ENCODE data around the gene HEPN1.

HEPN1 gene

DNA sequence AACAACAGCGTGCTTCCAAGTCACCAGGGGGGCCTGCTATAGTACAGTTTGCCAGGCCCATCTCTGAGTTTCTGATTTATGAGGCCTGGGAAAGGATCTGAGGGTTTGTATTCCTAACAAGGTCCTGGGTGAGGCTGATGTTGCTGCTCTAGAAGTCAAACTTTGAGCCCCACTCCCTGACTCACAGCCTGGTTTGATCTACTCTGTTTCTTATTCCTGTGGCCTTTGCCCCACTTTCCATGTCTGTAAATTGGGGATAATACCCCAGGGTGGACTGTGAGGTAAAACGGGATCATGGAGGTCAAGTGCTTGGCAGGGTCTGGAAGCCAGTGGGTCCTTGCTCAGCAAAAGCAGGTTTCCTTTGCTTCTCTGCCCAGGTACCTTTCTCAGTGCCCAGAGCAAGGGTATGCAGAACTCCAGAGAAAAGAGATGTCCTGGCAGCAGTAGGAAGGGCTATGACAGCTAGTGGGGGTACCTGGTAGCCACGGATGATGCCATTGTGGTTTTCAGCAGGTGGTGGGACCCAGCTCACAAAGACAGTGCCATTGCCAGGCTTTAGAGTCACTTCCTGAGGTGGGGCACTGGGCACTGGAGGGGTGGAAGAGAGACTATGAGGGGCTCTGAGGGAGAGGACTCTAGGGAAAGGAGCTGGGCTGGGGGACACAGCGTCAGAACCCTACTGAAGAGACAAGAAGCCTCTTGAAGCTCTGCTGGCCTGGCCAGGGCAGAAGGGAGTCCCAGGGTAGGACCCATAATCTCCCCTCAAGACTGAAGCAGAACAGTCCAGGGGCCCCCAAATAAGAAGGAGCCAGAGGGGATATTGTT lies 24.2 kb upstream of the HEPN1 start:
- Histone ChIP-seq H3K9ac (ENCODE audit: low read depth, low read length) (no peak overlapping the region), H3K27me3 (ENCODE audit: insufficient read depth, low read length) (peaks cover 11% of the 10 kb centered on the region; the same call in 1 of the 2 replicates), H3K36me3 (ENCODE audit: insufficient read depth, low read depth, low read length) (no peaks in the 10 kb centered on the region), H3K4me1 (ENCODE audit: insufficient read depth, low read length) (peaks cover 5% of the 10 kb centered on the region; the same call in 1 of the 2 replicates), H3K27ac (ENCODE audit: low read length) (no peak overlapping the region), H3K9me3 (ENCODE audit: insufficient read depth, low read depth, low read length) (no peaks in the 10 kb centered on the region), H3K4me3 (ENCODE audit: low read length) (no peak overlapping the region)

DNA sequence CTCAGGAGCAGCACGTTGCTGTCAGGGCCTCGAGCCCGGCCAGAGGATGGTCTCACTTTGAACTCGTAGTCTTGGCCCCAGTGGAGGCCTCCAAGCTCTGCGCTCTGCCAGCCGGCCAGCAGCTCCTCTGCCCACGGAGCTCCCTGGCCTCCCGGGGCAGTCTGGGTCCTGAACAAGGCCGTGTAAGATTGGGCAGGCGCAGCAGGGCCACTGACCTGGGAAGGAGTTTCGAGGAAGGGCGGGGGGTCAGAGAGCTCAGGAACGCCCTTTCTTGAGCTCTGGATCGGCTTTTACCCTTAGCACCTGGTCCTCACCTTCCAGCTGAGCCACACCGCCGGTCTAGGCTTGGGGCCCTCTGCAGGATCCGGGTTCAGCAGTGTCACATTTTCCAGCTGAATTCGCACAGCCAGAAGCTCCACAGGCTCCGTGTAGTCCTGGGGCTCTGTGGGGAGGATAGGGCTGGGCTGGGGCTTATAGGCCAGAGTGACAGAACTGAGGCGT lies 23.5 kb upstream of the HEPN1 start:
- Histone ChIP-seq H3K27ac (ENCODE audit: low read length) (no peak overlapping the region), H3K9me3 (ENCODE audit: insufficient read depth, low read depth, low read length) (no peaks in the 10 kb centered on the region), H3K27me3 (ENCODE audit: insufficient read depth, low read length) (peaks cover 15% of the 10 kb centered on the region), H3K4me1 (ENCODE audit: insufficient read depth, low read length) (peaks cover 8% of the 10 kb centered on the region), H3K4me3 (ENCODE audit: low read length) (no peak overlapping the region), H3K9ac (ENCODE audit: low read depth, low read length) (no peak overlapping the region), H3K36me3 (ENCODE audit: insufficient read depth, low read depth, low read length) (no peaks in the 10 kb centered on the region)

DNA sequence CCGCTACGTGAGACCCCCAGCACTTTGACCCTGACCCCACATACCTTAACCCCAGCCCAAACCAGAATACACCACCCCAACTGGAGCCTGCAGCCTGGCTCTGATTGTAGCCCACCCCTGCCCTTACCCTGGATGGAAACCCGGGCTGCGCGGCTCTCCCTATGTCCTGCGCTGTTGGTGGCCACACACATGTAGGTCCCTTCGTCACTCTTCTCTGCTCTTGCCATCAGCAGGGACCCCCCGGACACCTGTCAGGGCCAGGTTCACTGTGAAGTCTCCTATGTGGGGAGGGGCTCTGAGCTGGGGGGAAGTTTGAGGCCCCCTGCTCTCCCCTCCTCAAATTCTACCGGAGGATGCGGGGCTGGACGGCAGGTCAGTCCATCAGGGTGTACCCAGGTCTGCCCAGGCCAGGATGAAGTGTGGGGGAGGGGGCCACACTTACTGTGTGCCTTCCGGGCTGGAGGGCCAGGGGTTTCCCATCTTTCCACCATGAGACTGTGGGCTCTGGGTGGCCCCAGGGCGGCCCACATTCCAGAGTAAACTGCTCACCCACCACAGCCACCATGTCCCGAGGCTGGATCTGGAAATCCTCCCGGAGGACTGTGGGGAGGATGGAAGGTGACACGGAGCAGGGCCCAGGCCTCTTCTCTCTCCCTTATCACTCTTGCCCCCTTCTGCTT lies 22.8 kb upstream of the HEPN1 start:
- Histone ChIP-seq H3K9ac (ENCODE audit: low read depth, low read length) (no peak overlapping the region), H3K36me3 (ENCODE audit: insufficient read depth, low read depth, low read length) (no peaks in the 10 kb centered on the region), H3K27ac (ENCODE audit: low read length) (no peak overlapping the region), H3K27me3 (ENCODE audit: insufficient read depth, low read length) (peaks cover 22% of the 10 kb centered on the region), H3K9me3 (ENCODE audit: insufficient read depth, low read depth, low read length) (no peaks in the 10 kb centered on the region), H3K4me3 (ENCODE audit: low read length) (no peak overlapping the region), H3K4me1 (ENCODE audit: insufficient read depth, low read length) (peaks cover 8% of the 10 kb centered on the region)

DNA sequence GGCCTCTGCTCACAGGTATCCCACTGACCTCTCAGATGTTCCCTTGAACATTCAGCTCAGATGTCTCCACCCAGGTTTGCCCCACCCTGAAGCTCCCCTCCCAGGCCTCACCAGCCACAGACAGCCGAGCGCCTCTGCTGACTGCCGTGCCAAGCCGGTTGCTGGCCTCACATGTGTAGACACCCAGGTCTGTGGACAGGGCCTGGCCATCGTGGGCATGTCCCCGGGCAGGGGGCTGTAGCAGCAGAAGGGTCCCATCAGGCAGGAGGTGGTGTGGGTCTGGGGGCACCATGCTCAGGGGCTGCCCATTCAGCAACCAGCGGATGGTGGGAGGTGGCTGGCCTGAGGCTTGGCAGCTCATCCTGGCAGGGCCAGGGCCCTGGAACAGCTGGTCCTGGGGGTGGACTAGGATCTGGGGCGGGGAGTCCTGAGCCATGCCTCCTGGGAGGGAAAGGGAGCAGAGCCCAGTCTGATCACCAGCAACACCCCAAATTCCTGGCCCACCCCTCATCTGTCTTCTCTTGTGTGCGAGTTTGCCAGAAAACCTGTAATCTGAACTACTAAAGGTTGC lies 22.1 kb upstream of the HEPN1 start:
- H3K27me3 ChIP-seq (ENCODE audit: insufficient read depth, low read length), result peaks cover 27% of the 10 kb centered on the region
- no peaks in the 10 kb centered on the region for H3K36me3 ChIP-seq (ENCODE audit: insufficient read depth, low read depth, low read length)
- H3K9ac ChIP-seq (ENCODE audit: low read depth, low read length), result no peak overlapping the region
- H3K27ac ChIP-seq (ENCODE audit: low read length), result no peak overlapping the region
- no peaks in the 10 kb centered on the region for H3K9me3 ChIP-seq (ENCODE audit: insufficient read depth, low read depth, low read length)
- no peak overlapping the region for H3K4me3 ChIP-seq (ENCODE audit: low read length)
- peaks cover 8% of the 10 kb centered on the region for H3K4me1 ChIP-seq (ENCODE audit: insufficient read depth, low read length)

DNA sequence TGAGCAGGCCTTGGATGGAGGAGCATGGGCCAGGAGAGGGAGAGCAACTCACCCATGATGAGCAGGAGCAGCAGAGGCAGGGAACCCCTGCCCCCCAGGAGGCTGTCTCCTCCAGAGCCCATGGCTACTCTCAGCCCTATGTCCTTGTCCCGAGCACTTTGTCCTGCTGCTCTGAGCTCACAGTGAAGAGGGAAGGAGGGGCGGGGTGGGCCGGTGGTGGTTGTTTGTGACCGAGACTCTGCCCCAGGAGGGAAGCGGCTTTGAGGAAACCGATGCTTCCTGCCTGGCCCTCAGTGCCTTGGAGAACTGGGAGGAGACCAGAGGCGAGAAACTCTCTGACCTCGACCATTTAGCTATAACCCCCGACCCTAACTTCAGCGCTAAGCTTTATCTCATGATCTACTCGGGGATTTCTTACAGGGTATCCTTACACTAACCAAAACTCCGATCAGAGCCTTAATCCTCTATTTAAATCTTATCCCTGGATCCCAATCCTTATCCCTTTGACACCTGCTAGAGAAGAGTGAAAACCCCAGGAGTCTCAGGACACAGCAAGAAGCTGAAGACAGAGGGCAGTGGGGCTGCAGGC lies 21.3 kb upstream of the HEPN1 start, which contains the start of gene ROBO4:
Gene ROBO4, minus strand, starts transcription at position 192 of the 589 bp plus-strand sequence. Its CDS starts 70 bp downstream, at position 122.
- no peak within 1 kb of the TSS for H3K4me3 ChIP-seq (ENCODE audit: low read length)

DNA sequence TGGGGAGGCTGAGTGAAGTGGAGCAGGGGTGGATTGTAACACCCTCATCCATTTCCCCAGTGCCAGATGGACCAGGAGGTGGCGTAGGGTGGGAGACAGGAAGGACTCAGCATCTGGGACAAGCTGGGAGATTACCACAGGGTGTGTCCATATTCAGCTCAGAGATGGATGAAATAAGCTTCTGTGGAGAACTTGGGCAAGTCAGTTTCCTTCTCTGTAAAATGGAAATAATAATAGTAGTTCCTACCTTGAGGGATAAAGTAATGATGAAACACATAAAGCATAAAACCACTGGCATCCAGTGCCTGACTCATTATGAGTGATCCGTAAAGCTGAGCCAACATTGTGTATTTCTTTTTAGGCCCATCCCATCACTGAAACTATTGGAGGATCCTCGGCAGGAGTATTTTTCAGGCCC lies 20.8 kb upstream of the HEPN1 start:
- peaks cover 22% of the 10 kb centered on the region for H3K27me3 ChIP-seq (ENCODE audit: insufficient read depth, low read length)
- H3K9ac ChIP-seq (ENCODE audit: low read depth, low read length), result no peak overlapping the region
- no peak overlapping the region for H3K27ac ChIP-seq (ENCODE audit: low read length)
- no peaks in the 10 kb centered on the region for H3K9me3 ChIP-seq (ENCODE audit: insufficient read depth, low read depth, low read length)
- no peaks in the 10 kb centered on the region for H3K36me3 ChIP-seq (ENCODE audit: insufficient read depth, low read depth, low read length)
- H3K4me1 ChIP-seq (ENCODE audit: insufficient read depth, low read length), result peaks cover 8% of the 10 kb centered on the region
- no peak overlapping the region for H3K4me3 ChIP-seq (ENCODE audit: low read length)

More for the DNA sequence above, 21.3 kb upstream of the HEPN1 start, which contains the start of gene ROBO4:
- Histone ChIP-seq H3K9ac (ENCODE audit: low read depth, low read length) (no peak within 1 kb of the TSS), H3K27ac (ENCODE audit: low read length) (no peak within 1 kb of the TSS), H3K4me1 (ENCODE audit: insufficient read depth, low read length) (peaks cover 8% of the 10 kb centered on the region), H3K36me3 (ENCODE audit: insufficient read depth, low read depth, low read length) (no peaks in the 10 kb centered on the region), H3K9me3 (ENCODE audit: insufficient read depth, low read depth, low read length) (no peaks in the 10 kb centered on the region), H3K27me3 (ENCODE audit: insufficient read depth, low read length) (peaks cover 27% of the 10 kb centered on the region)

DNA sequence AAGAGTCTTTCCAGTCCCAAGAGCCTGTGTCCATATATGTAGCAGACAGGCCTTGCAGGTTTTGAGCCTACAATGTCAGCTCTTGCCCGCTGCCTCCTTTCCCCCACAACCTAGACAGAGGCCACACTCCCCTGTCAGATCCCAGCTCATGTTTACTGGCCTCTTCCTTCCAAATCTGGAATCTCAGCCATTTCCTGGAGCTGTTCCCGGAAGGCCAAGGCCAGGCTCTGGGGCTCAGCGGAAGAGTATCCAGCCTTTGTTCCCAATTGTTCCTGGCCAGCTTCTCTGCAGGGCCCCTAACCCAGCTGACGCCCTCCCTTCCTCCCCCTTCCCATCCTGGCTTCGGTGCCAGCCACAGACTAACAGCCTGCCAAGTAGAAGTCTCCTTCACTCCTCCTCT lies 20.3 kb upstream of the HEPN1 start:
- H3K27me3 ChIP-seq (ENCODE audit: insufficient read depth, low read length), result peaks cover 21% of the 10 kb centered on the region
- peaks cover 8% of the 10 kb centered on the region for H3K4me1 ChIP-seq (ENCODE audit: insufficient read depth, low read length)
- H3K36me3 ChIP-seq (ENCODE audit: insufficient read depth, low read depth, low read length), result no peaks in the 10 kb centered on the region
- H3K9ac ChIP-seq (ENCODE audit: low read depth, low read length), result no peak overlapping the region
- no peak overlapping the region for H3K4me3 ChIP-seq (ENCODE audit: low read length)
- H3K27ac ChIP-seq (ENCODE audit: low read length), result no peak overlapping the region
- H3K9me3 ChIP-seq (ENCODE audit: insufficient read depth, low read depth, low read length), result no peaks in the 10 kb centered on the region

DNA sequence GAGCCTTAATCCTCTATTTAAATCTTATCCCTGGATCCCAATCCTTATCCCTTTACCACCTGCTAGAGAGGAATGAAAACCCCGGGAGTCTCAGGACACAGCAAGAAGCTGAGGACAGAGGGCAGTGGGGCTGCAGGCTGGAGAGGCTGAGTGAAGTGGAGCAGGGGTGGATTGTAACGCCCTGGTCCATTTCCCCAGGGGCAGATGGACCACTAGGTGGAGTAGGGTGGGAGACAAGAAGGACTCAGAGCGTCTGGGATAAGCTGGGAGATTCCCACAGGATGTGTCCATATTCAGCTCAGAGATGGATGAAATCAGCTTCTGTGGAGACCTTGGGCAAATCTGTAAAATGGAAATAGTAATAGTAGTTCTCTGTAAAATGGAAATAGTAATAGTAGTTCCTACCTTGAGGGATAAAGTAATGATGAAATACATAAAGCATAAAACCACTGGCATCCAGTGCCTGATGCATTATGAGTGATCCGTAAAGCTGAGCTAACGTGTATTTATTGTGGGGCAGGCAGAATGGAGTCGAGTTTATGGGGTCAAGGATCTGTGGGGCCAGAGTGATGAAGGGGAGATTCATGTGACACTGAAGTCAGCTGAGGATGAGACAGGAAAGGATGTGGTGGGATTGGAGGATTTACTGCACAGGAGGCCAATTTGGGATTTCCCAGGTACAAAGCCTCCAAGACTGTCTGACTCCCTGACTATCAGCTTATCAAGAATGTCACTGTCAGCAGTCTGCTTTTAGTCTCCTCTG lies 19.5 kb upstream of the HEPN1 start:
- no peak overlapping the region for H3K9ac ChIP-seq (ENCODE audit: low read depth, low read length)
- peaks cover 8% of the 10 kb centered on the region for H3K4me1 ChIP-seq (ENCODE audit: insufficient read depth, low read length)
- H3K27ac ChIP-seq (ENCODE audit: low read length), result no peak overlapping the region
- H3K36me3 ChIP-seq (ENCODE audit: insufficient read depth, low read depth, low read length), result no peaks in the 10 kb centered on the region
- H3K4me3 ChIP-seq (ENCODE audit: low read length), result no peak overlapping the region
- peaks cover 21% of the 10 kb centered on the region for H3K27me3 ChIP-seq (ENCODE audit: insufficient read depth, low read length)
- no peaks in the 10 kb centered on the region for H3K9me3 ChIP-seq (ENCODE audit: insufficient read depth, low read depth, low read length)

DNA sequence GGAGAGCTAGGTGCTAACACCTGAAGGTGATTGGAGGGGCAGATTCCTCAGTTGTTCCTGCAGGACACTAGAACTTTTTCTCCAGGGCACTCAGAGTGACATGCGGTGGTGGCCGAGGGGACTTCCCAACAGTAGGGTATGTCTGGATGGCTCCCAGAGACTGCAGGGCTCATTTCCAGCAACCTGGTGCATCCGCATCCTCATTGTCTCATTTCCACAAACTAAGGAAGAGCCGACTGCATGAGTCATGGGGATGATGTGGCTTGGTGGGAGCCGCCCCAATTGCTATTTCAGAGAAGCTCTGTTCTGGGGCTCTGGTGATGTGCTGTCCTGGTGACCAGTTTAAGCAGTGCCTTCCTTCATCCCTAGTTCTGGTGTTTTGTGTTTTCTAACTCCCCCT lies 18.6 kb upstream of the HEPN1 start:
- Histone ChIP-seq H3K36me3 (ENCODE audit: insufficient read depth, low read depth, low read length) (no peaks in the 10 kb centered on the region), H3K27ac (ENCODE audit: low read length) (no peak overlapping the region), H3K9ac (ENCODE audit: low read depth, low read length) (no peak overlapping the region), H3K4me1 (ENCODE audit: insufficient read depth, low read length) (peaks cover 8% of the 10 kb centered on the region), H3K9me3 (ENCODE audit: insufficient read depth, low read depth, low read length) (no peaks in the 10 kb centered on the region; the same call in 1 of the 2 replicates), H3K27me3 (ENCODE audit: insufficient read depth, low read length) (peaks cover 21% of the 10 kb centered on the region), H3K4me3 (ENCODE audit: low read length) (no peak overlapping the region)

DNA sequence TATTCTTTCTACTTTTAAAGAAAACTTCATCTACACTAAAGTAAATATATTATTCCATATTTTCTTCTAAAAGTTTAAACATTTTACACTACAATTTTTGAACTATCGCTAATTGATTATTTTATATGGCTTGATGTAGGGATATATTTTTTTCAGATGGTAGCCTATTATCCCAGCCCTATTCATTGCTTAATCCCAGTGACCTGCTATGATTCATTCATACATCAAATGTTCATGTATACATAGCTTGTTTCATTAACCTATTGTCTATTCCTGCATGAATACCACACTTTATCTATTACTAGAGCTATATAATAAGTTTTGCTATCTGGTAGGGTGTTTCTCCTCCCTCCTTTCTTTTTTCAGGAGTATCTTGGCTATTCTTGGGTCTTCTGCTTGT lies 16.4 kb upstream of the HEPN1 start:
- Histone ChIP-seq H3K36me3 (ENCODE audit: insufficient read depth, low read depth, low read length) (no peaks in the 10 kb centered on the region), H3K9me3 (ENCODE audit: insufficient read depth, low read depth, low read length) (no peaks in the 10 kb centered on the region; the same call in 1 of the 2 replicates), H3K4me3 (ENCODE audit: low read length) (no peak overlapping the region), H3K27me3 (ENCODE audit: insufficient read depth, low read length) (peaks cover 21% of the 10 kb centered on the region), H3K27ac (ENCODE audit: low read length) (no peak overlapping the region), H3K9ac (ENCODE audit: low read depth, low read length) (no peak overlapping the region), H3K4me1 (ENCODE audit: insufficient read depth, low read length) (peaks cover 8% of the 10 kb centered on the region)
